CD4-positive, alpha-beta T cell treated with Interleukin-6 at 100 ng/mL for 8 hours (primary cell): Measurements from ENCODE around the gene RPS6KC1.
"Not testable (repeated sequence)": the region's sequence is repeated elsewhere in the genome, so short reads cannot be mapped to it uniquely, and the experiment has no call there.

Source experiments
- DNase-seq: peaks from one replicate; pipeline ENCODE4 v3.0.0-alpha.2; 2020; ENCODE audit warnings: mixed read lengths, low spot score

Gene RPS6KC1

GRCh38 chr1:213286235-213286634 is 235.2 kb downstream of the RPS6KC1 start:
- no peak for DNase-seq

GRCh38 chr1:213287987-213288386 is 236.9 kb downstream of the RPS6KC1 start:
- DNase-seq: no peak

- DNase-seq: no peak
These were observed 240.5 kb downstream of the RPS6KC1 start for GRCh38 chr1:213291526-213291925.

GRCh38 chr1:213292614-213293013 is 241.6 kb downstream of the RPS6KC1 start:
- DNase-seq: no peak

GRCh38 chr1:213295860-213296259 is 244.8 kb downstream of the RPS6KC1 start:
- DNase-seq: no peak

GRCh38 chr1:213296558-213296957 is 245.5 kb downstream of the RPS6KC1 start:
- no peak for DNase-seq

- DNase-seq: no peak
These were observed 246.0 kb downstream of the RPS6KC1 start for GRCh38 chr1:213297021-213297420.

GRCh38 chr1:213300433-213300832 is 249.4 kb downstream of the RPS6KC1 start:
- no peak for DNase-seq

- not testable (repeated sequence) for DNase-seq
These were observed 250.5 kb downstream of the RPS6KC1 start for GRCh38 chr1:213301524-213301923.

GRCh38 chr1:213303286-213303685 is 252.2 kb downstream of the RPS6KC1 start:
- DNase-seq: no peak

- no peak for DNase-seq
These were observed 264.5 kb downstream of the RPS6KC1 start for GRCh38 chr1:213315571-213315970.

- DNase-seq: not testable (repeated sequence)
These were observed 267.4 kb downstream of the RPS6KC1 start for GRCh38 chr1:213318458-213318857.

GRCh38 chr1:213320191-213320870 is 269.3 kb downstream of the RPS6KC1 start:
- no peak for DNase-seq
